Kidney (tissue), 14 donors: Measurements from ENCODE around the gene BSND. TPM values are rescaled to one million over a fixed set of nuclear protein-coding genes. Genes with fewer than 3 reads are reported as not detected.

Experiments
- DNase-seq, 5 donors: peaks; one replicate each; pipeline ENCODE4 v3.0.0-alpha.2; 2013 to 2020
- FAIRE-seq: peaks from 2 replicates; lab custom pipeline; 2012; peaks lifted over from hg19 to GRCh38; lab: Jason Lieb, UNC
- H3K27ac ChIP-seq, 2 donors: one replicate each; pipeline ENCODE4 v1.7.0; 2013; ENCODE audit warnings: low read depth in 2 of 2, low read length in 2 of 2, inconsistent platforms in 1 of 2
- H3K27me3 ChIP-seq: one replicate; pipeline ENCODE4 v1.7.1; 2013; ENCODE audit warnings: low read length, inconsistent platforms; ENCODE audit not compliant: control insufficient read depth, insufficient read depth
- H3K36me3 ChIP-seq, 3 donors: one replicate each; pipeline versions ENCODE4 v1.7.0 to v1.7.1; 2013; ENCODE audit warnings: low read length in 3 of 3, control low read depth in 1 of 3, inconsistent platforms in 1 of 3; ENCODE audit not compliant: insufficient read depth in 3 of 3, control insufficient read depth in 2 of 3
- H3K4me1 ChIP-seq, 3 donors: one replicate each; pipeline versions ENCODE4 v1.7.0 to v1.7.1; 2013; ENCODE audit warnings: low read length in 3 of 3, inconsistent platforms in 1 of 3, low read depth in 1 of 3; ENCODE audit not compliant: control insufficient read depth in 2 of 3, insufficient read depth in 2 of 3
- H3K4me3 ChIP-seq, 3 donors: one replicate each; pipeline versions ENCODE4 v1.7.0 to v1.8.1; 2013; ENCODE audit warnings: low read length in 3 of 3, control low read depth in 1 of 3, inconsistent platforms in 1 of 3
- H3K9ac ChIP-seq, 3 donors: one replicate each; pipeline versions ENCODE4 v1.7.0 to v1.7.1; 2013; ENCODE audit warnings: low read length in 3 of 3, control low read depth in 1 of 3, inconsistent platforms in 1 of 3
- H3K9me3 ChIP-seq, 3 donors: one replicate each; pipeline versions ENCODE4 v1.7.0 to v1.7.1; 2013; ENCODE audit warnings: low read length in 3 of 3, control low read depth in 1 of 3, inconsistent platforms in 1 of 3; ENCODE audit not compliant: control insufficient read depth in 2 of 3, insufficient read depth in 1 of 3
- CTCF ChIP-seq: IDR thresholded peaks from 3 replicates; pipeline ENCODE4 v1.5.1; 2012; ENCODE audit warnings: mild to moderate bottlenecking, moderate library complexity, borderline replicate concordance; ENCODE audit not compliant: insufficient read depth; ENCODE audit errors: extremely low read depth
- intact Hi-C: fragments of 100-400 bp; cut with DNase I; formaldehyde crosslinking; loops from one replicate; pipeline ENCODE4 v1.11.1; 2022
- polyA plus RNA-seq: library from polyadenylated mRNA; stranded (reverse); fragments of 350-450 nt; fragmentation: Illumina TruSeq; extraction: RNeasy Lipid Tissue Mini Kit (QIAGEN cat#74804); gene quantifications from one replicate; pipeline ENCODE4 v1.2.3, GENCODE V29; 2014; ENCODE audit warnings: low read depth, low replicate concordance; ENCODE audit not compliant: insufficient read depth
- total RNA-seq: library from RNA; stranded (reverse); fragmentation: NEBNext Ultra II Directional; extraction: Animal tissue kit (Norgen Biotek cat#: 25700); gene quantifications from one replicate; pipeline ENCODE4 v1.2.1, GENCODE V29; 2021
- donor health status: control.
- donor health status: control.
- donor health status: control.
- donor health status: control.
- donor health status: control.
- donor health status: DM: yes; HTN: yes; CAD: no.
- donor health status: Normal renal cell carcinoma (clear cell type).

BSND gene
- total and polyA plus RNA-seq, 2 donors from 2014 or later: 1.4 to 22.7 TPM

- Histone ChIP-seq H3K36me3 (no peaks in the 10 kb centered on the region), H3K27ac (no peak within 1 kb of the TSS), H3K4me1 (peaks cover 0 to 4% (median 0%) of the 10 kb centered on the region in 3 donors), H3K4me3 (peak within 1 kb of the TSS in 1 of 3 donors; percentile 16), H3K9me3 (no peaks in the 10 kb centered on the region), H3K9ac (no peak within 1 kb of the TSS), H3K27me3 (peaks cover 16% of the 10 kb centered on the region)
- peak in 4 of 5 donors; percentile 75 to 79 (median 76) for DNase-seq
- no peak for FAIRE-seq
- no peak for TF ChIP-seq CTCF
- intact Hi-C loops: no loop called here
Measured at GRCh38 chr1:55039342-55040082, 40.8 kb downstream of the BSND start, which contains the start of gene PCSK9. PCSK9 (plus strand) TSS chr1:55039548; CDS start chr1:55039838, 290 bp downstream.

- Histone ChIP-seq H3K27me3 (peaks cover 15% of the 10 kb centered on the region), H3K9me3 (no peaks in the 10 kb centered on the region), H3K4me1 (peaks cover 0 to 4% (median 0%) of the 10 kb centered on the region in 3 donors), H3K36me3 (no peaks in the 10 kb centered on the region), H3K9ac (no peak overlapping the region), H3K27ac (no peak overlapping the region), H3K4me3 (no peak overlapping the region)
- no peak for TF ChIP-seq CTCF
- DNase-seq: peak in 2 of 5 donors; percentile 29 to 34
- no peak for FAIRE-seq
- intact Hi-C loops: no loop called here
Measured at GRCh38 chr1:55040083-55040932, 41.6 kb downstream of the BSND start.

- Histone ChIP-seq H3K27ac (no peak overlapping the region), H3K27me3 (peaks cover 11% of the 10 kb centered on the region), H3K9ac (no peak overlapping the region), H3K9me3 (no peaks in the 10 kb centered on the region), H3K36me3 (no peaks in the 10 kb centered on the region), H3K4me1 (peaks cover 0 to 4% (median 0%) of the 10 kb centered on the region in 3 donors), H3K4me3 (no peak overlapping the region)
- no peak for TF ChIP-seq CTCF
- no peak for FAIRE-seq
- intact Hi-C loops: no loop called here
- DNase-seq: no peak
Measured at GRCh38 chr1:55040933-55041494, 42.3 kb downstream of the BSND start.
